HEK293T (cell line): Measurements from ENCODE around the gene CCDC187.

Source experiments
- CTCF ChIA-PET: fragments of 350-600 bp; formaldehyde crosslinking; extraction: SDS; loops from one replicate; lab custom pipeline; 2021; ENCODE audit warnings: antibody characterized with exemption, inconsistent platforms; lab: Yijun Ruan, JAX
- POLR2A ChIA-PET: fragments of 350-600 bp; formaldehyde crosslinking; extraction: SDS; loops from one replicate; lab custom pipeline; 2020; ENCODE audit warnings: antibody characterized with exemption, inconsistent platforms; lab: Yijun Ruan, JAX
- DNase-seq: peaks from one replicate; pipeline ENCODE4 v3.0.0; 2012; ENCODE audit warnings: mixed read lengths; ENCODE audit errors: extremely low spot score
- ARNT ChIP-seq: fragments of 450-650 bp; IDR thresholded peaks from 2 replicates; pipeline ENCODE4 v1.6.1; 2017; ENCODE audit warnings: mild to moderate bottlenecking
- BHLHE40 ChIP-seq: fragments of 450-650 bp; IDR thresholded peaks from 2 replicates; pipeline ENCODE4 v1.6.1; 2016; ENCODE audit warnings: mild to moderate bottlenecking, moderate library complexity, borderline replicate concordance
- CTBP1 ChIP-seq: fragments of 450-650 bp; IDR thresholded peaks from 2 replicates; pipeline ENCODE4 v1.6.1; 2016; ENCODE audit warnings: borderline replicate concordance
- ELF4 ChIP-seq: fragments of 450-650 bp; IDR thresholded peaks from 2 replicates; pipeline ENCODE4 v1.6.1; 2017; ENCODE audit warnings: antibody characterized with exemption
- FOXA1 ChIP-seq: fragments of 450-650 bp; IDR thresholded peaks from 2 replicates; pipeline ENCODE4 v1.6.1; 2016; ENCODE audit warnings: mild to moderate bottlenecking
- FOXK2 ChIP-seq: fragments of 450-650 bp; IDR thresholded peaks from 2 replicates; pipeline ENCODE4 v1.6.1; 2016; ENCODE audit warnings: mild to moderate bottlenecking
- FOXM1 ChIP-seq: fragments of 450-650 bp; IDR thresholded peaks from 2 replicates; pipeline ENCODE4 v1.6.1; 2017; ENCODE audit warnings: mild to moderate bottlenecking, borderline replicate concordance
- HDGF ChIP-seq: fragments of 450-650 bp; IDR thresholded peaks from 2 replicates; pipeline ENCODE4 v1.6.1; 2017; ENCODE audit warnings: antibody characterized with exemption, borderline replicate concordance
- L3MBTL2 ChIP-seq: fragments of 450-650 bp; conservative IDR thresholded peaks from 2 replicates; pipeline ENCODE4 v1.6.1; 2016; ENCODE audit warnings: mild to moderate bottlenecking
- LEF1 ChIP-seq: fragments of 450-650 bp; IDR thresholded peaks from 2 replicates; pipeline ENCODE4 v1.6.1; 2017; ENCODE audit warnings: mild to moderate bottlenecking, borderline replicate concordance
- NFRKB ChIP-seq: fragments of 450-650 bp; IDR thresholded peaks from 2 replicates; pipeline ENCODE4 v1.6.1; 2016; ENCODE audit warnings: mild to moderate bottlenecking, moderate library complexity
- PKNOX1 ChIP-seq: fragments of 450-650 bp; IDR thresholded peaks from 2 replicates; pipeline ENCODE4 v1.6.1; 2016
- SP1 ChIP-seq: fragments of 450-650 bp; IDR thresholded peaks from 2 replicates; pipeline ENCODE4 v1.6.1; 2017
- SUZ12 ChIP-seq: fragments of 450-650 bp; IDR thresholded peaks from 2 replicates; pipeline ENCODE4 v1.6.1; 2016; ENCODE audit warnings: mild to moderate bottlenecking
- TARDBP ChIP-seq: fragments of 450-650 bp; IDR thresholded peaks from 2 replicates; pipeline ENCODE4 v1.6.1; 2016
- ZNF384 ChIP-seq: fragments of 450-650 bp; IDR thresholded peaks from 2 replicates; pipeline ENCODE4 v1.6.1; 2016

Gene CCDC187

GRCh38 chr9:136235709-136236455 is 68.0 kb downstream of the CCDC187 start:
- ChIA-PET CTCF (no interaction called here), POLR2A (no interaction called here)
- TF ChIP-seq ZNF384 (no peak), CTBP1 (no peak), FOXK2 (no peak), PKNOX1 (no peak), NFRKB (no peak), ELF4 (no peak), HDGF (no peak), SP1 (no peak), BHLHE40 (no peak), ARNT (no peak), SUZ12 (no peak), FOXA1 (no peak), TARDBP (no peak), LEF1 (no peak)
- DNase-seq = no peak

GRCh38 chr9:136235171-136235570 is 68.7 kb downstream of the CCDC187 start:
- no peak for TF ChIP-seq FOXM1
- no peak for TF ChIP-seq LEF1
- no peak for TF ChIP-seq ELF4
- no peak for TF ChIP-seq ZNF384
- no peak for TF ChIP-seq SUZ12
- TF ChIP-seq BHLHE40 = no peak
- TF ChIP-seq ARNT = no peak
- no peak for TF ChIP-seq TARDBP
- TF ChIP-seq CTBP1 = no peak
- no peak for DNase-seq
- ChIA-PET POLR2A (no interaction called here), CTCF (no interaction called here)

DNA sequence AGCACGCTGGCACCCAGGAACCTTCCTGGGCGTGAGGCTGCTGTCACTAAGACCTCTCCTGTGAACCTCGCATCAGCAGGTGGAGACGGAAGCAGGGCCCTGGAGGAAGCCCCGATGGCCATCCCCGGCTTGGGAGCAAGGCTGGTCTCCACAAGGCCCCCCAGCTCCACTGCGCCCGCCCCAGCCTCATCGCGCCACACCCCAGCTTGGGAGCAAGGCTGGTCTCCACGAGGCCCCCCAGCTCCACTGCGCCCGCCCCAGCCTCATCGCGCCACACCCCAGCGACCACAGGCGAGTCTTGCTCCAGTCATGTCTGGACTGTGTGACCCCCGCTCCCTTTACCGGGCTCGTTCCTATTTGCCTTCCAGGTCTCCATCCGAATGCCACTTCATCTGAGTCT is 69.3 kb downstream of the CCDC187 start:
- TF ChIP-seq SP1 (no peak), LEF1 (no peak), ARNT (no peak), FOXM1 (no peak), ELF4 (no peak), BHLHE40 (no peak), NFRKB (no peak), TARDBP (no peak), SUZ12 (no peak), L3MBTL2 (no peak), HDGF (no peak)
- POLR2A ChIA-PET = no interaction called here
- DNase-seq = no peak
- CTCF ChIA-PET = no interaction called here

DNA sequence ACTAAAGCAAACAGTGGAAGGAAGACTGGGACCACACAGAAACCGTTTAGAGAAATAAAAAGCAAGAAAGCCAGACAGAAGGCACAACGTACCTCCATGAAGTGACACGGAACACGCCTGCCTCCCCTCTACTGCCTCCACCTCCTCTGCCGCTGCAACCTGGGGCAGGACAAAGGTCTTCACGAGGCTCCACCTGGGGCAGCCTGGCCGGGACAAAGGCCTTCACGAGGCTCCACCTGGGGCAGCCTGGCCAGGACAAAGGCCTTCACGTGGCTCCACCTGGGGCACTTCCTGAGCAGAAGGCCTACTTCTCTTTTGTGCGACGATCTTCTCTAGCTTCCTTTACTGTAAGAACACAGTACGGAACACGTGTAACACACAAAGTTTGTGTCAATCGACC is 70.0 kb downstream of the CCDC187 start:
- POLR2A ChIA-PET = no interaction called here
- TF ChIP-seq NFRKB = no peak
- no peak for TF ChIP-seq BHLHE40
- no peak for TF ChIP-seq TARDBP
- no peak for TF ChIP-seq FOXM1
- TF ChIP-seq L3MBTL2 = no peak
- TF ChIP-seq ARNT = no peak
- TF ChIP-seq HDGF = no peak
- no peak for TF ChIP-seq ELF4
- no peak for DNase-seq
- CTCF ChIA-PET = no interaction called here

DNA sequence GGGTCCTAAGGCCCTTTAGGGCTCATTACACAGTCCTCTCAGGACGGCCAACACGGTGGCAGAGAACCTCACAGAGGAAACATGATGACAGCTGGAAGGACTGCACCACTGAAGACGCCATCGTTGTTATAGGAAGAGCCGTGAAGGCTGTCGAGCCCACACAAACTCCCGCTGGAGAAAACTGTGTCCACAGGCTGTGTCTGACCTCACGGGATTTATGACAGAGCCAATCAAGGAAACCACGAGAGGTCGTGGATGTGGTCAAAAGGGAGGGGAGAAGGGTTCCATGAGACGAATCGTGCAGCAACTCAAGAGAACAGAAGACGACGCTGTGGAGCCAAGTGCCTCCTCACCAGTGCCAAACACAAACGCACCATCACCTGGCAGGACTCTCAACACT is 70.5 kb downstream of the CCDC187 start:
- POLR2A ChIA-PET = no interaction called here
- CTCF ChIA-PET = no interaction called here
- no peak for DNase-seq
- TF ChIP-seq ZNF384 (no peak), ELF4 (no peak), BHLHE40 (no peak), SUZ12 (no peak), CTBP1 (no peak), ARNT (no peak), SP1 (no peak), HDGF (no peak), TARDBP (no peak), NFRKB (no peak), FOXK2 (no peak), L3MBTL2 (no peak), PKNOX1 (no peak), FOXM1 (no peak), LEF1 (no peak)

GRCh38 chr9:136232969-136233368 is 70.9 kb downstream of the CCDC187 start:
- no peak for TF ChIP-seq TARDBP
- no peak for TF ChIP-seq L3MBTL2
- TF ChIP-seq ARNT = no peak
- TF ChIP-seq SP1 = no peak
- no peak for TF ChIP-seq FOXM1
- no peak for TF ChIP-seq LEF1
- no peak for TF ChIP-seq ZNF384
- TF ChIP-seq BHLHE40 = no peak
- no peak for TF ChIP-seq FOXK2
- TF ChIP-seq CTBP1 = no peak
- no peak for TF ChIP-seq NFRKB
- TF ChIP-seq PKNOX1 = no peak
- no peak for TF ChIP-seq HDGF
- no peak for TF ChIP-seq FOXA1
- no peak for TF ChIP-seq ELF4
- TF ChIP-seq SUZ12 = no peak
- CTCF ChIA-PET = no interaction called here
- POLR2A ChIA-PET = no interaction called here
- DNase-seq = no peak
